OCI-LY7 (cell line): ENCODE data around the gene CCDC12. TPM values are rescaled to one million over a fixed set of nuclear protein-coding genes. Genes with fewer than 3 reads are reported as not detected.

Source experiments
- BruUV-seq: library from RNA; stranded (reverse); fragments of 400-500 nt; replicated peaks from 2 replicates; lab custom pipeline; 2021; lab: Mats Ljungman, UMichigan
- CTCF ChIA-PET: fragments of 300-600 bp; sonication (Branson Sonifier 250); formaldehyde crosslinking; loops from one replicate; lab custom pipeline; 2022; ENCODE audit warnings: antibody characterized with exemption; ENCODE audit not compliant: unreplicated experiment; lab: Charles Lee
- POLR2A ChIA-PET: fragments of 300-600 bp; sonication (Branson Sonifier 250); formaldehyde crosslinking; loops from one replicate; lab custom pipeline; 2022; ENCODE audit warnings: antibody characterized with exemption; lab: Charles Lee
- DNase-seq: peaks from one replicate; pipeline ENCODE4 v3.0.0-alpha.2; 2015; ENCODE audit warnings: low spot score
- H2AFZ ChIP-seq: fragments of 200-600 bp; sonication (generic), shearing (Covaris generic); 2 replicates; pipeline ENCODE4 v1.6.1; 2014; ENCODE audit warnings: mild to moderate bottlenecking, antibody characterized with exemption, low read length, moderate library complexity
- H3K27ac ChIP-seq: fragments of 200-600 bp; sonication (generic); 2 replicates; pipeline ENCODE4 v1.5.1; 2014; ENCODE audit warnings: mixed run types, low read depth, mild to moderate bottlenecking, moderate library complexity, low read length, inconsistent platforms; ENCODE audit not compliant: poor library complexity, severe bottlenecking
- H3K36me3 ChIP-seq: fragments of 200-600 bp; sonication (generic); 2 replicates; pipeline ENCODE4 v1.6.1; 2014; ENCODE audit warnings: mild to moderate bottlenecking, antibody characterized with exemption, low read length, moderate library complexity, mixed read lengths; ENCODE audit not compliant: insufficient read depth
- H3K4me1 ChIP-seq: fragments of 200-600 bp; sonication (generic); 2 replicates; pipeline ENCODE4 v1.5.1; 2014; ENCODE audit warnings: mild to moderate bottlenecking, low read length; ENCODE audit not compliant: insufficient read depth, poor library complexity, severe bottlenecking
- H3K4me2 ChIP-seq: fragments of 200-600 bp; sonication (generic); 2 replicates; pipeline ENCODE4 v1.6.1; 2014; ENCODE audit warnings: mild to moderate bottlenecking, low read length
- H3K4me3 ChIP-seq: fragments of 200-600 bp; sonication (generic); 2 replicates; pipeline ENCODE4 v1.5.1; 2014; ENCODE audit warnings: mild to moderate bottlenecking, low read depth, low read length; ENCODE audit not compliant: poor library complexity, severe bottlenecking
- H3K79me2 ChIP-seq: fragments of 200-600 bp; sonication (generic); 2 replicates; pipeline ENCODE4 v1.6.1; 2016; ENCODE audit warnings: low read depth, mild to moderate bottlenecking, low read length, moderate library complexity, mixed read lengths; ENCODE audit not compliant: insufficient read depth
- H3K9me2 ChIP-seq: fragments of 200-600 bp; sonication (generic); 2 replicates; pipeline ENCODE4 v1.6.1; 2016; ENCODE audit warnings: mild to moderate bottlenecking, low read length, mixed read lengths; ENCODE audit not compliant: insufficient read depth
- H3K9me3 ChIP-seq: fragments of 200-600 bp; sonication (generic); 2 replicates; pipeline ENCODE4 v1.6.1; 2014; ENCODE audit warnings: mild to moderate bottlenecking, mixed run types, low read length, mixed read lengths
- H4K20me1 ChIP-seq: fragments of 200-600 bp; sonication (generic); 2 replicates; pipeline ENCODE4 v1.6.1; 2014; ENCODE audit warnings: mild to moderate bottlenecking, antibody characterized with exemption, low read length, moderate library complexity, mixed read lengths; ENCODE audit not compliant: insufficient read depth
- EZH2phosphoT487 ChIP-seq: fragments of 200-600 bp; sonication (generic); IDR thresholded peaks from 2 replicates; pipeline ENCODE4 v1.6.1; 2018; ENCODE audit warnings: low read depth, borderline replicate concordance, mild to moderate bottlenecking, mixed run types, antibody characterized with exemption, low read length, moderate library complexity, mixed read lengths
- intact Hi-C: fragments of 100-400 bp; cut with micrococcal nuclease; formaldehyde crosslinking; loops from one replicate; pipeline ENCODE4 v1.10.0; 2022; ENCODE audit not compliant: unreplicated experiment
- total RNA-seq, 2 experiments: library from RNA; depleted of rRNA in 1 of 2; stranded (reverse); fragments of >200 nt in 1 of 2; shearing (Covaris generic) in 1 of 2; gene quantifications; 2 replicates each; pipeline ENCODE4 v1.2.3, GENCODE V29; 2014 to 2022
- TF ChIP-seq, protein P1 (sequence below): fragments of 200-600 bp; sonication (generic); conservative IDR thresholded peaks from 2 replicates; pipeline ENCODE4 v1.5.1; 2014; ENCODE audit warnings: mild to moderate bottlenecking, antibody characterized with exemption, low read length, moderate library complexity, mixed read lengths

Gene CCDC12
- total RNA-seq, 2 experiments from 2014 or later: 74.9 to 116 TPM

DNA sequence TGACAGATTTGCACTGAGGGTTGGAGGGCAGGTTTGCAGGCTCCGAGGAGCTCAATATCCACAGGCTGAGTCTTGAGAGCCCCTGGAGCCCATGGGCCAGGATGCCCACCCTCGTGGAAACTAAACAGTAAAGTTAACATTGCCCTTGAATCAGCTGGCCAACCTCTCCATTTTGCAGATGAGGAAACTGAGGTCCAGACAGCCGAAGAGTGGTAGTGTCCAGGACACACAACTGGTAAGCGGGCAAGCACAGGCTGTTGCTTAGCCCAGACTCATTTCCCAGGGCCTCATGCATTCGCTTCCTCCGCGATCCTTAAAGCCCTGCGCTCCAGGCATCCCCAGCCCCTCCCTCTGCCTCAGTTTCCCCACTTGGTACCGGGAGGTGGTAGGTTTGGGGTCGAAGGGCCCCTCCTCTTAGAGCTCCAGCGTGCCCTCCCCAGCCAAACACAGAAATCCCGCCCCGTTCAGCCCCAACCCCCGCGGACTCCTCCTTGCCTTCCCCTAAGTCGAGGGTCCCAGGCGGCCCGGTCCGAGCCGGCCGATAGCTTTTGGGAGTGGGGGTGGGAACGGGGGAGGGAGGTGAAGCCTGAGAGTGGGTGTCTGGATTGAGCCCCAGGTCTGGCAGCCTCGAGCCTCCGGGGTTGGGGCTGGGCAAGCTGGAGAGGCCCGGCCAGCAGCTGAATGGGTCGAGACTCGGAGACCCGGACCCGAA lies 95.5 kb downstream of the CCDC12 start:
- Histone ChIP-seq H3K4me3 (no peak overlapping the region), H3K9me2 (no peaks in the 10 kb centered on the region), H3K4me2 (no peak overlapping the region), H2AFZ (no peak overlapping the region), H3K79me2 (no peaks in the 10 kb centered on the region), H3K36me3 (no peaks in the 10 kb centered on the region), H3K27ac (no peak overlapping the region), H4K20me1 (no peaks in the 10 kb centered on the region; the same call in 1 of the 2 replicates), H3K4me1 (no peaks in the 10 kb centered on the region), H3K9me3 (no peaks in the 10 kb centered on the region)
- no TSS peak for BruUV-seq
- intact Hi-C loops: no loop called here
- no peak for DNase-seq
- ChIA-PET CTCF (no interaction called here), POLR2A (no interaction called here)
- TF ChIP-seq, protein P1, sequence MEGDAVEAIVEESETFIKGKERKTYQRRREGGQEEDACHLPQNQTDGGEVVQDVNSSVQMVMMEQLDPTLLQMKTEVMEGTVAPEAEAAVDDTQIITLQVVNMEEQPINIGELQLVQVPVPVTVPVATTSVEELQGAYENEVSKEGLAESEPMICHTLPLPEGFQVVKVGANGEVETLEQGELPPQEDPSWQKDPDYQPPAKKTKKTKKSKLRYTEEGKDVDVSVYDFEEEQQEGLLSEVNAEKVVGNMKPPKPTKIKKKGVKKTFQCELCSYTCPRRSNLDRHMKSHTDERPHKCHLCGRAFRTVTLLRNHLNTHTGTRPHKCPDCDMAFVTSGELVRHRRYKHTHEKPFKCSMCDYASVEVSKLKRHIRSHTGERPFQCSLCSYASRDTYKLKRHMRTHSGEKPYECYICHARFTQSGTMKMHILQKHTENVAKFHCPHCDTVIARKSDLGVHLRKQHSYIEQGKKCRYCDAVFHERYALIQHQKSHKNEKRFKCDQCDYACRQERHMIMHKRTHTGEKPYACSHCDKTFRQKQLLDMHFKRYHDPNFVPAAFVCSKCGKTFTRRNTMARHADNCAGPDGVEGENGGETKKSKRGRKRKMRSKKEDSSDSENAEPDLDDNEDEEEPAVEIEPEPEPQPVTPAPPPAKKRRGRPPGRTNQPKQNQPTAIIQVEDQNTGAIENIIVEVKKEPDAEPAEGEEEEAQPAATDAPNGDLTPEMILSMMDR: no peak
- TF ChIP-seq EZH2phosphoT487: no peak

DNA sequence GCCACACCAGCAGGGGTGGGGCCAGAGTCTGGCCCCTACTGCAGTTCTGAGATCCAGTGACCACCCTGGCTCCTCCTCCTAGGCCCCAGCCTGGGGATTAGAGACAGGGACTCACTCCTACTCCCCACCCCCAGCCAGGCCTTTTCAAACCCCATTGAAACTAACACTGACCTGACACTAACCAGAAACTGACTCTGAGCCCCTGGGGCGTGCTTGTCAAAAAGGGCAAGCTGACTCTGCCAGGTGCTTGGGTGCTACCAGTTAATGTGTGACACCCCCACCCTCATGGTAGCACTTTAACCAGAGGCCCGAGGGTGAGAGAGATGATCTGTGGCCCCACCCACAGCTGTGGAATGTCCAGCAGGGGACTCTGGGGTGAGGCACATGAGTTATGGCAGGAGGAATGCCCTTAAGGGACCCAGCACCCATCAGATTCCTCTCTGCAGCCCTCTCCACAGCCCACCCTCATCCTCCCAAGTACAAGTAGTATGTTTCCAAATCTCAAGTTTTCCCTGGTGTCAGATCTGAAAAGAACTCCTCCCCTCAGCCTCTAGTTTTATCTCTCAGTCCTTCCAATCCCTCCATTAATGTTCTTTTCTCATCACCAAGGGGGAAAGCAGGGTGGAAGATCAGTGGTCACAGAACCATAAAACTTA lies 97.6 kb downstream of the CCDC12 start:
- H3K27ac ChIP-seq: no peak overlapping the region
- no peak overlapping the region for H2AFZ ChIP-seq
- no peak for TF ChIP-seq EZH2phosphoT487
- TF ChIP-seq, protein P1: no peak
- no peak for DNase-seq
- H3K36me3 ChIP-seq: no peaks in the 10 kb centered on the region
- intact Hi-C loops: no loop called here
- no peaks in the 10 kb centered on the region for H3K4me1 ChIP-seq
- H3K79me2 ChIP-seq: no peaks in the 10 kb centered on the region
- BruUV-seq: no TSS peak
- no peaks in the 10 kb centered on the region for H3K9me3 ChIP-seq
- H3K9me2 ChIP-seq: no peaks in the 10 kb centered on the region
- H3K4me2 ChIP-seq: no peak overlapping the region
- H4K20me1 ChIP-seq: no peaks in the 10 kb centered on the region; the same call in 1 of the 2 replicates
- H3K4me3 ChIP-seq: no peak overlapping the region
- ChIA-PET POLR2A (no interaction called here), CTCF (no interaction called here)
